ENCODE data around the gene MORC2. TPM values are rescaled to one million over a fixed set of nuclear protein-coding genes. Genes with fewer than 3 reads are reported as not detected.

MORC2 gene
- total RNA-seq, 2 experiments from 2014 or later: 22.9 to 35.6 TPM

GRCh38 chr22:30880181-30880601, 88.4 kb downstream of the MORC2 start:
- Histone ChIP-seq H2AFZ (ENCODE audit: low read length) (no peak overlapping the region), H3K9me3 (ENCODE audit: low read length) (no peaks in the 10 kb centered on the region), H3K79me2 (ENCODE audit: insufficient read depth, low read depth, low read length) (no peaks in the 10 kb centered on the region), H3K4me2 (ENCODE audit: low read length) (no peak overlapping the region), H4K20me1 (ENCODE audit: insufficient read depth, low read length) (no peaks in the 10 kb centered on the region), H3K9me2 (ENCODE audit: insufficient read depth, low read length) (no peaks in the 10 kb centered on the region), H3K4me3 (ENCODE audit: low read depth, low read length, poor library complexity, severe bottlenecking) (no peak overlapping the region), H3K27ac (ENCODE audit: low read depth, low read length, poor library complexity, severe bottlenecking) (no peak overlapping the region), H3K4me1 (ENCODE audit: insufficient read depth, low read length, poor library complexity, severe bottlenecking) (no peaks in the 10 kb centered on the region), H3K36me3 (ENCODE audit: insufficient read depth, low read length) (no peaks in the 10 kb centered on the region)
- TF ChIP-seq CTCF (conservative IDR thresholded peaks at IDR 0.05; ENCODE audit: low read length) (no peak), EZH2phosphoT487 (IDR thresholded peaks at IDR 0.05; ENCODE audit: borderline replicate concordance, low read depth, low read length) (no peak)
- ChIA-PET CTCF (ENCODE audit: unreplicated experiment) (no interaction called here), POLR2A (no interaction called here)
- DNase-seq (ENCODE audit: low spot score): no peak
- BruUV-seq (replicated peaks): no TSS peak
- intact Hi-C loops (cut with micrococcal nuclease; ENCODE audit: unreplicated experiment): no loop called here

GRCh38 chr22:30879415-30879797, 89.2 kb downstream of the MORC2 start:
- ChIA-PET CTCF (ENCODE audit: unreplicated experiment) (interaction anchor here (0.9 kb wide), 1 partner anchor 11 kb away, joined by 3 read pairs; no protein-coding TSS in a partner anchor), POLR2A (no interaction called here)

More at GRCh38 chr22:30879415-30879797, 89.2 kb downstream of the MORC2 start:
- H3K79me2 ChIP-seq (ENCODE audit: insufficient read depth, low read depth, low read length): no peaks in the 10 kb centered on the region
- H3K4me1 ChIP-seq (ENCODE audit: insufficient read depth, low read length, poor library complexity, severe bottlenecking): no peaks in the 10 kb centered on the region
- H2AFZ ChIP-seq (ENCODE audit: low read length): no peak overlapping the region
- no peaks in the 10 kb centered on the region for H3K9me3 ChIP-seq (ENCODE audit: low read length)
- H3K4me3 ChIP-seq (ENCODE audit: low read depth, low read length, poor library complexity, severe bottlenecking): no peak overlapping the region
- intact Hi-C loops (cut with micrococcal nuclease; ENCODE audit: unreplicated experiment): no loop called here
- no peaks in the 10 kb centered on the region for H4K20me1 ChIP-seq (ENCODE audit: insufficient read depth, low read length)
- H3K9me2 ChIP-seq (ENCODE audit: insufficient read depth, low read length): no peaks in the 10 kb centered on the region
- DNase-seq (ENCODE audit: low spot score): no peak
- no peak overlapping the region for H3K27ac ChIP-seq (ENCODE audit: low read depth, low read length, poor library complexity, severe bottlenecking)
- H3K4me2 ChIP-seq (ENCODE audit: low read length): no peak overlapping the region
- no peaks in the 10 kb centered on the region for H3K36me3 ChIP-seq (ENCODE audit: insufficient read depth, low read length)
- BruUV-seq (replicated peaks): no TSS peak
- TF ChIP-seq EZH2phosphoT487 (IDR thresholded peaks at IDR 0.05; ENCODE audit: borderline replicate concordance, low read depth, low read length) (no peak), CTCF (conservative IDR thresholded peaks at IDR 0.05; ENCODE audit: low read length) (no peak)
